ENCODE results near the gene SH3PXD2A.

GRCh38 chr10:103585011-103585405 is 270.4 kb downstream of the SH3PXD2A start:
- TF ChIP-seq POLR2A (IDR thresholded peaks at IDR 0.05) (no peak), CTCF (IDR thresholded peaks at IDR 0.05) (no peak)
